K562 (cell line): ENCODE measurements around the gene ZACN. TPM values are rescaled to one million over a fixed set of nuclear protein-coding genes. Genes with fewer than 3 reads are reported as not detected.

Experiments used
- DIDO1 ChIP-seq: fragments of 450-650 bp; IDR thresholded peaks from 2 replicates; pipeline ENCODE4 v1.6.1; 2016; ENCODE audit warnings: low read depth, missing biosample characterization, missing genetic modification characterization
- ELK1 ChIP-seq: sonication (generic); formaldehyde crosslinking; IDR thresholded peaks from 2 replicates; pipeline ENCODE4 v1.8.1; 2022; ENCODE audit warnings: missing genetic modification reagents
- ETV1 ChIP-seq: fragments of 450-650 bp; conservative IDR thresholded peaks from 2 replicates; pipeline ENCODE4 v1.6.1; 2016; ENCODE audit warnings: missing genetic modification characterization, control low read depth, low read depth, missing compliant biosample characterization
- FUS ChIP-seq: fragments of 200-400 bp; formaldehyde crosslinking; optimal IDR thresholded peaks from 2 replicates; pipeline ENCODE3; 2017; ENCODE audit warnings: low read depth, low read length
- HDAC1 ChIP-seq, 2 experiments: fragments of 450-650 bp; IDR thresholded peaks; 2 replicates each; pipeline ENCODE4 v1.6.1; 2016 to 2017; ENCODE audit warnings: inconsistent platforms in 1 of 2, mild to moderate bottlenecking in 1 of 2, moderate library complexity in 1 of 2
- KDM2B ChIP-seq: fragments of 250-450 bp; sonication (Bioruptor Pico); IDR thresholded peaks from 2 replicates; pipeline ENCODE4 v1.8.0; 2021; ENCODE audit warnings: mild to moderate bottlenecking, moderate library complexity
- KDM5B ChIP-seq: fragments of 200-600 bp; sonication (generic); IDR thresholded peaks from 2 replicates; pipeline ENCODE4 v1.6.1; 2012; ENCODE audit warnings: low read depth, mild to moderate bottlenecking, moderate library complexity, low read length, control low read depth, inconsistent platforms; ENCODE audit not compliant: insufficient replicate concordance
- KLF6 ChIP-seq: fragments of 250-450 bp; sonication (Bioruptor Pico); IDR thresholded peaks from 2 replicates; pipeline ENCODE4 v1.4.0; 2020; ENCODE audit warnings: mild to moderate bottlenecking, moderate library complexity, borderline replicate concordance
- MAX ChIP-seq: sonication (generic); formaldehyde crosslinking; IDR thresholded peaks from 2 replicates; pipeline ENCODE4 v1.9.0; 2022; ENCODE audit warnings: mild to moderate bottlenecking, missing genetic modification reagents
- MNT ChIP-seq, 2 experiments: fragments of 450-650 bp; conservative IDR thresholded peaks; 2 replicates each; pipeline ENCODE4 v1.6.1; 2017; ENCODE audit warnings: mild to moderate bottlenecking in 2 of 2, moderate library complexity in 2 of 2
- MTA2 ChIP-seq: fragments of 450-650 bp; IDR thresholded peaks from 2 replicates; pipeline ENCODE4 v1.6.1; 2016; ENCODE audit warnings: low read depth
- NCOA4 ChIP-seq: fragments of 450-650 bp; IDR thresholded peaks from 2 replicates; pipeline ENCODE4 v1.6.1; 2018; ENCODE audit warnings: mild to moderate bottlenecking; ENCODE audit not compliant: partially characterized antibody
- NEUROD1 ChIP-seq: fragments of 150-350 bp; IDR thresholded peaks from 2 replicates; pipeline ENCODE4 v1.6.1; 2014; ENCODE audit warnings: borderline replicate concordance, low read length, low read depth; ENCODE audit not compliant: partially characterized antibody
- NFIC ChIP-seq: fragments of 450-650 bp; IDR thresholded peaks from 2 replicates; pipeline ENCODE4 v1.6.1; 2017; ENCODE audit warnings: mild to moderate bottlenecking, inconsistent platforms
- NFXL1 ChIP-seq: fragments of 450-650 bp; formaldehyde crosslinking; IDR thresholded peaks from 2 replicates; pipeline ENCODE4 v1.4.0; 2021; ENCODE audit warnings: mild to moderate bottlenecking
- POU5F1 ChIP-seq: fragments of 150-350 bp; IDR thresholded peaks from 2 replicates; pipeline ENCODE4 v1.6.1; 2014; ENCODE audit warnings: borderline replicate concordance, low read length, low read depth, mild to moderate bottlenecking; ENCODE audit not compliant: partially characterized antibody
- RAD21 ChIP-seq, 2 experiments: fragments of 250-450 bp in 1 of 2; fragments of 450-650 bp in 1 of 2; sonication (Bioruptor Pico) in 1 of 2; formaldehyde crosslinking in 1 of 2; IDR thresholded peaks in 1 of 2; conservative IDR thresholded peaks in 1 of 2; 2 replicates each; pipeline versions ENCODE4 v1.4.0 to v1.8.0; 2020 to 2022; ENCODE audit warnings: mild to moderate bottlenecking in 2 of 2, moderate library complexity in 1 of 2
- SLC30A9 ChIP-seq: fragments of 250-450 bp; sonication (Bioruptor Pico); IDR thresholded peaks from 2 replicates; pipeline ENCODE4 v1.8.0; 2022; ENCODE audit warnings: mild to moderate bottlenecking, moderate library complexity
- SMARCA4 ChIP-seq: fragments of 450-650 bp; IDR thresholded peaks from 2 replicates; pipeline ENCODE4 v1.6.1; 2016
- SRSF3 ChIP-seq: fragments of 200-400 bp; formaldehyde crosslinking; IDR thresholded peaks from 2 replicates; pipeline ENCODE4 v1.6.1; 2016; ENCODE audit warnings: mild to moderate bottlenecking, low read length, moderate library complexity; ENCODE audit not compliant: insufficient read depth
- TEAD2 ChIP-seq: fragments of 450-650 bp; IDR thresholded peaks from 2 replicates; pipeline ENCODE4 v1.6.1; 2016; ENCODE audit warnings: missing genetic modification characterization, control low read depth, missing compliant biosample characterization
- ZBED1 ChIP-seq: IDR thresholded peaks from 2 replicates; pipeline ENCODE4 v1.6.1; 2014
- ZFPM2 ChIP-seq: fragments of 250-450 bp; sonication (Bioruptor Pico); IDR thresholded peaks from 2 replicates; pipeline ENCODE4 v1.5.1; 2022; ENCODE audit warnings: mild to moderate bottlenecking
- ZNF134 ChIP-seq: fragments of 250-450 bp; sonication (Bioruptor Pico); conservative IDR thresholded peaks from 2 replicates; pipeline ENCODE4 v1.4.0; 2020
- ZNF511 ChIP-seq: sonication (generic); formaldehyde crosslinking; IDR thresholded peaks from 2 replicates; pipeline ENCODE4 v1.8.0; 2022; ENCODE audit warnings: mild to moderate bottlenecking, missing genetic modification reagents
- ZNF785 ChIP-seq: fragments of 250-450 bp; sonication (Bioruptor Pico); IDR thresholded peaks from 2 replicates; pipeline ENCODE4 v1.4.0; 2020; ENCODE audit warnings: mild to moderate bottlenecking
- polyA plus RNA-seq, 8 experiments: library from polyadenylated mRNA; depleted of rRNA in 4 of 8; stranded (reverse) in 5 of 8; unstranded in 3 of 8; fragments of >200 nt; fragmentation: Nextera tagmentation in 2 of 8; fragmentation: Illumina TruSeq in 1 of 8; extraction: Ambion mirVana in 2 of 8; extraction: Trizol in 1 of 8; gene quantifications; 2 replicates each; pipeline versions ENCODE4 v1.2.1 to v1.2.3, GENCODE V29; 2011 to 2014; ENCODE audit warnings: inconsistent platforms in 1 of 8, missing spikeins in 1 of 8
- total RNA-seq, 7 experiments: library from RNA; depleted of rRNA in 6 of 7; stranded (reverse); fragments of >200 nt in 6 of 7; fragmentation: Illumina TruSeq in 2 of 7; extraction: Trizol in 2 of 7; gene quantifications; 2 replicates each; pipeline versions ENCODE4 v1.2.1 to v1.2.3, GENCODE V29; 2011 to 2021; ENCODE audit warnings: low replicate concordance in 1 of 7

Gene ZACN
- total and polyA plus RNA-seq, 9 of the 15 experiments (the other 6 are each of a cell fraction or from before 2014, with no cell fraction given) = 0.07 TPM; not detected in 8

GRCh38 chr17:76103274-76104139 is 24.5 kb downstream of the ZACN start, which contains the start of gene EXOC7 (continued):
- peak in 1 of 2 experiments; percentile 79; a peak in 2 of 4 replicates for TF ChIP-seq MNT (conservative IDR thresholded peaks at IDR 0.05)
- TF ChIP-seq NFXL1 (CRISPR knock-in tag) = no peak
- no peak for TF ChIP-seq KDM2B (CRISPR knock-in tag)
- no peak for TF ChIP-seq SLC30A9 (CRISPR knock-in tag)
- TF ChIP-seq ZNF511 = no peak; the same call in 1 of the 2 replicates
- TF ChIP-seq ELK1 (CRISPR knock-in tag) = no peak
- no peak for TF ChIP-seq ZFPM2 (CRISPR knock-in tag)
- TF ChIP-seq SMARCA4 = no peak
- TF ChIP-seq MTA2 = no peak
- no peak for TF ChIP-seq RAD21 (CRISPR knock-in tag; conservative IDR thresholded peaks at IDR 0.05 in 1 of 2, IDR thresholded peaks at IDR 0.05 in 1 of 2)
- no peak for TF ChIP-seq NCOA4
- peak in 1 of 2 experiments; percentile 95; a peak in 2 of 4 replicates for TF ChIP-seq HDAC1 (IDR thresholded peaks at IDR 0.05)
- TF ChIP-seq ZBED1 = no peak
- TF ChIP-seq ZNF785 = no peak
- TF ChIP-seq FUS = no peak
- TF ChIP-seq ETV1 (tag) = peak; percentile 84
- no peak for TF ChIP-seq POU5F1
- TF ChIP-seq NFIC = peak; percentile 51
- TF ChIP-seq MAX (CRISPR knock-in tag) = no peak
- TF ChIP-seq KDM5B = peak; percentile 74
- no peak for TF ChIP-seq SRSF3
- no peak for TF ChIP-seq ZNF134 (CRISPR knock-in tag)
- no peak for TF ChIP-seq NEUROD1
- TF ChIP-seq TEAD2 (tag) = 0 out of 2 replicates have a peak, but pooled peaks have one; percentile 9
- no peak for TF ChIP-seq KLF6 (CRISPR knock-in tag)
- TF ChIP-seq DIDO1 (tag) = no peak
